HepG2 (cell line): ENCODE results near the gene DRC7.

ENCODE experiments used
- CTCF ChIP-seq: sonication (generic); formaldehyde crosslinking; IDR thresholded peaks from 2 replicates; pipeline ENCODE4 v1.5.0; 2020; ENCODE audit warnings: mild to moderate bottlenecking, missing genetic modification reagents, moderate library complexity
- KDM1A ChIP-seq: IDR thresholded peaks from 2 replicates; pipeline ENCODE4 v1.6.1; 2016; ENCODE audit warnings: missing compliant biosample characterization
- KLF15 ChIP-seq: sonication (generic); formaldehyde crosslinking; IDR thresholded peaks from 2 replicates; pipeline ENCODE4 v1.8.1; 2023; ENCODE audit warnings: borderline replicate concordance, mild to moderate bottlenecking, inconsistent platforms, missing genetic modification reagents, mixed read lengths
- POLR2AphosphoS5 ChIP-seq: IDR thresholded peaks from 2 replicates; pipeline ENCODE4 v1.6.1; 2012; ENCODE audit warnings: low read depth, low read length
- RBM39 ChIP-seq: fragments of 200-400 bp; formaldehyde crosslinking; IDR thresholded peaks from one replicate; pipeline ENCODE4 v1.6.1; 2018; ENCODE audit warnings: antibody characterized with exemption, mild to moderate bottlenecking, low read depth, low read length; ENCODE audit not compliant: poor library complexity, severe bottlenecking
- SIN3B ChIP-seq: fragments of 150-350 bp; IDR thresholded peaks from 2 replicates; pipeline ENCODE4 v1.6.1; 2014; ENCODE audit warnings: low read length
- SNAPC2 ChIP-seq: sonication (generic); formaldehyde crosslinking; IDR thresholded peaks from 2 replicates; pipeline ENCODE4 v1.8.1; 2022; ENCODE audit warnings: mild to moderate bottlenecking, missing genetic modification reagents
- ZBTB10 ChIP-seq: sonication (generic); formaldehyde crosslinking; IDR thresholded peaks from 2 replicates; pipeline ENCODE4 v1.4.0; 2020; ENCODE audit warnings: missing genetic modification reagents, borderline replicate concordance
- ZBTB26 ChIP-seq: IDR thresholded peaks from 2 replicates; pipeline ENCODE4 v1.6.1; 2016; ENCODE audit warnings: missing compliant biosample characterization, missing genetic modification reagents, borderline replicate concordance
- ZNF292 ChIP-seq: sonication (generic); formaldehyde crosslinking; IDR thresholded peaks from 2 replicates; pipeline ENCODE4 v1.8.1; 2022; ENCODE audit warnings: mild to moderate bottlenecking, low read depth, missing genetic modification reagents, borderline replicate concordance
- ZNF354B ChIP-seq: sonication (generic); formaldehyde crosslinking; IDR thresholded peaks from 2 replicates; pipeline ENCODE4 v1.8.0; 2022; ENCODE audit warnings: mild to moderate bottlenecking, missing genetic modification reagents
- ZNF512 ChIP-seq: sonication (generic); formaldehyde crosslinking; IDR thresholded peaks from 2 replicates; pipeline ENCODE4 v1.4.0; 2020; ENCODE audit warnings: mild to moderate bottlenecking, missing genetic modification reagents
- ZNF597 ChIP-seq: sonication (generic); formaldehyde crosslinking; IDR thresholded peaks from 2 replicates; pipeline ENCODE4 v1.5.0; 2020; ENCODE audit warnings: missing genetic modification reagents
- ZNF782 ChIP-seq: sonication (generic); formaldehyde crosslinking; IDR thresholded peaks from 2 replicates; pipeline ENCODE4 v1.4.0; 2020; ENCODE audit warnings: missing genetic modification reagents, mild to moderate bottlenecking, borderline replicate concordance

- no peak for TF ChIP-seq ZNF512 (CRISPR knock-in tag)
- no peak for TF ChIP-seq KDM1A
- TF ChIP-seq RBM39: no peak
- TF ChIP-seq CTCF (CRISPR knock-in tag): peak; percentile 85
- TF ChIP-seq ZNF292 (CRISPR knock-in tag): 0 out of 2 replicates have a peak, but pooled peaks have one; percentile 50
- TF ChIP-seq POLR2AphosphoS5: no peak
- peak; percentile 19; the same call in 1 of the 2 replicates for TF ChIP-seq ZBTB26 (CRISPR knock-in tag)
- TF ChIP-seq ZNF782 (CRISPR knock-in tag): no peak
- no peak for TF ChIP-seq KLF15
- no peak for TF ChIP-seq ZBTB10 (CRISPR knock-in tag)
- no peak for TF ChIP-seq ZNF354B (CRISPR knock-in tag)
- no peak for TF ChIP-seq SNAPC2 (CRISPR knock-in tag)
- no peak for TF ChIP-seq ZNF597 (CRISPR knock-in tag)
- TF ChIP-seq SIN3B: no peak
Observed at GRCh38 chr16:57660715-57661463, 33.7 kb upstream of the DRC7 start.
